GM18858 (cell line): Measurements from ENCODE around the gene ARSJ.
A peak's percentile ranks its signal among the peaks of the same experiment; 100 is the strongest.

ENCODE experiments used
- ATAC-seq: cut with Tn5 transposase; IDR thresholded peaks from one replicate; pipeline ENCODE4 v1.9.1; 2021; ENCODE audit not compliant: unreplicated experiment

The ARSJ gene

GRCh38 chr4:113904877-113905276, 74.6 kb downstream of the ARSJ start:
- ATAC-seq, result no peak

DNA sequence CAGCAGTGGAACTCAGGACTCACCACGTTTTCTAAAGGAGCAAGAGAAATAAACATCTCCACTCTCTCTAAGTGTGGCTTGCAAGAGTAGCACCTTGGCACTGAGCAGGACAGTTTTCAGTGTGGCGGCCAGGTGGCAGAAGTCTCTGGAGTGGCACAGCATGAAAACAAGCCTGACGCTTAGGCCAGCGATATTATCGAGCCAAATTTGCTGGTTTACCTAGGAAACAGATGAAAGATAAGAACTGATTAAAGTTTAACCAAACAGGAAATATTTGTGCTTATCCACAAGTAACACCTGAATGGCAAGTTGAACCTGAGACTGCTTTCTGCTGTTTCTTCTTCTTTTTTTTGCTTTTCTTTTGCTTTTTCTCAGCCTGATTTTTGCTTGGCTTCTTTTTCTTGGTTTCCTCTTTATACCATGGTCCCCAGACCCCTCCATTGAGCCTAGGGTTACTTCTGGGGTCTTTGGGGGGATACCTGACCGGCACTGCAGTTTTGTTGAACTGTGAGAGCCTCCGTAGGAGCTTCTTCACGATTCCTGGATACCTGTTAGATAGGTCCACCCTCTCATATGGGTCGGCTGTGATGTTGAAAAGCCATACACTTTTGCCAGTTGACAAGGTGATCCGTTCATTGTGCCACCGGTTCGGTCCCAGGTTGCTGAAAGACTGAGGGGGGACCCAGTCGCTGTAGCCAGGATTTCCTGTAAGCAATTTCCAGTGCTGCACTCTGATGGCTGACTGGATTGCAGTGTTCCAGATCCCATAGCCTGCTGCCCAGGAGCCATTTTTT, 77.3 kb downstream of the ARSJ start:
- ATAC-seq, result no peak

GRCh38 chr4:113899271-113900070, 80.0 kb downstream of the ARSJ start:
- ATAC-seq, result peak; percentile 92

DNA sequence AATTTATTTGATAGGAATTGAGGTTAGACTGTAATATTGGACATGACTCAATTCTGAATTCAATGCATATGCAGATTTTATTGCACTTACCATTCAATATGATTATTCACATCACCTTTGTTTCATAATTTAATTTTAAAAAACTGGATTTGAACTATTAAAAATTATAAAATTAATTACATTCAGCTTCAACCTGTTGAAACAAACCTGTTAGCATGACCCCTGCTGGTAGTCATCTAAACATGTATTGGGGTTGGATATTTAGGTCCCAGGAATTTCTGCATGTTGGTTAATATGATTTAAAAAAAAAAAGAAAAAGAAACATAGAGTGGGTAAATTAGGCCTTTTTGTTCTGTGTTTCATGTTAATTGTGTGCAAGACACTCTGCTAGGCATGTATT, 85.9 kb downstream of the ARSJ start:
- no peak for ATAC-seq

GRCh38 chr4:113888006-113888405, 91.4 kb downstream of the ARSJ start:
- ATAC-seq, result no peak

- ATAC-seq, result no peak
Observed at GRCh38 chr4:113885291-113885690, 94.2 kb downstream of the ARSJ start.

DNA sequence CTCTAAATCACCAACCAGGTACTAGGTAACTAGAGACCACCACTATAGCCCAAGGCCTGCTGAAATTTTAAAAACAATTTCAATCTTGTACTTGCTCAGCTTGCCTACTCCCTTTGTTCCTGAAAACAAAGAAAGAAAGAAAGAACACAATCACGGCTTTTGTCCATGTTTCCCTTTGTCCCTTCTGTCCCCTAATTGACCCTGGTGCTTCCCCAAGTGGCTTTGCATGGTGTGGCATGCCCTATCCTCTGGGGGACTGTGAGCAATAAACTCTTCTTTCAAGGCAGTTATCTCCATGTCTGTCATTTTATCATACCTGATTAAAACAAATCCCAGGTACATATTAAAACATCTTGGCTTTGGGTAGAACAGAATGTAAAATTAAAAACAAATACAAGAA, 94.8 kb downstream of the ARSJ start:
- no peak for ATAC-seq

DNA sequence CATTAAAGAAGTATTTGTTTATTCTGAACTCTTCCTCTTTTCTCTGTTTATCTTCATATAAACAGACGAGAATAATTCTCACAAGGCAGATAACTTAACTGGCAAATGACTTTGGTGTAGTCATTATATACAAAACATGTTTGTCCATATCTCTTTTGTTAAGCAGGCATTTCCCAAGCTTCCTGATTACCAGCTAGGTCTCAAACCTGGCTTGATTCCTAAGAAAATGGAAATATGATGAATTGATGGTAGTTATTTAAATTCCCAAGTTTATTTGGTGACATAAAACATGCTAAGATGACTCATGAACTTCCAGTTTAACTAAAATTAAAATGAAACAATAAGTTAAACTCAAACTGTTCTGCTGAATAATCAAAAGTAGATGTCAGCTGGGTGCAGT, 96.8 kb downstream of the ARSJ start:
- no peak for ATAC-seq

GRCh38 chr4:113881256-113881655, 98.2 kb downstream of the ARSJ start:
- ATAC-seq, result no peak

- ATAC-seq, result no peak
Observed at GRCh38 chr4:113880240-113881028, 99.0 kb downstream of the ARSJ start.

DNA sequence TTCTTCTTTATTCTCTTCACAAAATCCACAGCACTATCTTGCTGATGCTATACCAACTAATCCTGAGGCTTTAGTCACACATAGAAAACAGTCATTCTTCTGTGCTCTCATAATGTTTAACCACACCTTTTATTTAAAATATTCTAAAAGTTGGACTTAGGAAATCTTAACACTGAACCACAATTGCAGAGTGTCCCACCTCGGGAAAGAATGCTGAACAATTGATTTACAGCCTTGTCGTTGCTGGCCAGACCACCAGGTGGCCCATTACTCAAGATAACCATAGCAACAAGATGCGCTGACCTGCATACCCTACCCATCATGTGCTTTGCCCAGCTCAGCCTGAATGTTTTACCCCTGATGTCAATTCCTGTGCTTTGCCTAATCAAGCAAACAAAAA, 100.8 kb downstream of the ARSJ start:
- no peak for ATAC-seq

DNA sequence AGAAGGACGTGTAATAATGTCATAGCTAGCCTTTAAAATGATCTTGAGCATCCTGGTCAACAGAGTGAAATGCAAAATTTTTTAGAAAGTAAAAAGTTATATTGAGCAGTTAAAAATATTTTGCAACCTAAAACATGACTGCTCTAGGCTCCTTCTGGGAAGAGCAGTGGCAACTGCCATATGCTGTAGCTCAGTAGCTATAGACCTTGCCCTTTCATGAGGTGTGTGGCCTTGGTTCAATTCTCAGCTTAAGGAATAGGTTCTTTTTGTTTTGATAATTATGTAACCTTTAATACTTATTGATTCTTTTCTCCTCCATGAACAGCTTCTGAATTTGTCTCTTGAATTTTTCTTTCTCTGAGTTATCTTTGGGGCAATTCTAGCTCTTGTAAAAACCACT, 105.0 kb downstream of the ARSJ start:
- no peak for ATAC-seq

DNA sequence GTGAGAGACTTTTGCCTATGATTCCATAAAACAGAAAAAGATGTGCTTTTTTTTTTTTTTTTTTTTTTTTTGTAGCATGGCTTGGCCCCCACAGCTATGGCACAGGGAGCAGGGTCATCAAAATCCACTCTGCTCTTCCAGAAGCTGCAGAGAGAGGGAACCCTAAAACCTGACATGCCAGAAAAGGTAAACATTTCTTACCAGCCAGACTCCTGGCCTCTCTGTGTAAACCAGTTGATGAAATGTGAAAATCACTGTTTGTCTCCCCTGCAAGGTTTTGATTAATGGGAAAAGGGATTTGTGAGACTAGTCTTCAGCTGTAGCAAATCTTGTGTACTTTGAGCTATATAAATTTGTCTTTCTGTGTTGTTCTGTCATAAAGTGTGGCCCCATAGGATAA, 105.9 kb downstream of the ARSJ start:
- ATAC-seq, result no peak

- no peak for ATAC-seq
Observed at GRCh38 chr4:113872426-113873260, 106.8 kb downstream of the ARSJ start.

DNA sequence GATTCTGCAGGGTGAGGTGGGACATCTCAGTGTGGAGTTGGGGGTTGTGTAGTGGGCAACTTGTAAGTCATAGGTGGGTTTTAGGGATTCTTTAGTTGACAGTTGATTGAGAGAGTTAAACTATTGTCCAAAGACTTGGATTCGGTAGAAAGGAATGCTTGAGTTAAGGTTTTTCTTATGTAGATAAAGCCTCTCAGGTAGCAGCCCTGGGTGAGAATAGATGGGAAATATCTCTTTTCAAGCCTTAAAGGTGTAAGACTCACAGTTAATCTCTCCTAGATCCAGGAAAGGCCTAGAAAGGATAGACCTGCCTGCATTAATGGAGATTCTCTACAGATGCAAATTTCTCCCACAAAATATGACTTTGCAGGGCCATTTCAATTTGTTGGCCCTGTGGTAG, 108.4 kb downstream of the ARSJ start:
- ATAC-seq, result no peak

GRCh38 chr4:113869743-113870375, 109.6 kb downstream of the ARSJ start:
- peak; percentile 96 for ATAC-seq

- ATAC-seq, result no peak
Observed at GRCh38 chr4:113866611-113867010, 112.8 kb downstream of the ARSJ start.

GRCh38 chr4:113858924-113859323, 120.5 kb downstream of the ARSJ start:
- no peak for ATAC-seq

- ATAC-seq, result no peak
Observed at GRCh38 chr4:113851816-113852215, 127.6 kb downstream of the ARSJ start.
